ENCODE measurements around the gene VHLL. TPM values are rescaled to one million over a fixed set of nuclear protein-coding genes. Genes with fewer than 3 reads are reported as not detected.
"Not testable (repeated sequence)": the region's sequence is repeated elsewhere in the genome, so short reads cannot be mapped to it uniquely, and the experiment has no call there.

Gene VHLL
- total RNA-seq: not detected
- long read RNA-seq, donor 1: 0 reads
- long read RNA-seq, donor 2: 0 reads

GRCh38 chr1:156298852-156299357 lies at the start of gene VHLL:
TSS of gene VHLL (minus strand) at chr1:156299307. CDS start at chr1:156299189, 118 bp downstream.
- TF ChIP-seq CTCF (IDR thresholded peaks at IDR 0.05): no peak
- no peaks in the 10 kb centered on the region for H3K4me1 ChIP-seq (ENCODE audit: low read depth)
- no peaks in the 10 kb centered on the region for H3K36me3 ChIP-seq (ENCODE audit: low read depth)
- no peak within 1 kb of the TSS for H3K4me3 ChIP-seq
- DNase-seq (no peak), ATAC-seq (no peak)
- intact Hi-C loops (cut with DNase I, micrococcal nuclease): no loop called here
- no peaks in the 10 kb centered on the region for H3K9me3 ChIP-seq

- ATAC-seq (no peak), DNase-seq (no peak)
- no peaks in the 10 kb centered on the region for H3K36me3 ChIP-seq (ENCODE audit: low read depth)
- H3K4me3 ChIP-seq: no peak overlapping the region
- no peaks in the 10 kb centered on the region for H3K9me3 ChIP-seq
- no peaks in the 10 kb centered on the region for H3K4me1 ChIP-seq (ENCODE audit: low read depth)
- intact Hi-C loops (cut with DNase I, micrococcal nuclease): no loop called here
- TF ChIP-seq CTCF (IDR thresholded peaks at IDR 0.05): no peak
Observed at GRCh38 chr1:156347331-156347730, 48.2 kb upstream of the VHLL start.

GRCh38 chr1:156346636-156347035 lies 47.5 kb upstream of the VHLL start:
- TF ChIP-seq CTCF (IDR thresholded peaks at IDR 0.05): no peak
- intact Hi-C loops (cut with DNase I, micrococcal nuclease): no loop called here
- Histone ChIP-seq H3K4me1 (ENCODE audit: low read depth) (no peaks in the 10 kb centered on the region), H3K36me3 (ENCODE audit: low read depth) (no peaks in the 10 kb centered on the region), H3K9me3 (no peaks in the 10 kb centered on the region), H3K4me3 (no peak overlapping the region)
- DNase-seq (no peak), ATAC-seq (no peak)

GRCh38 chr1:156346035-156346434 lies 46.9 kb upstream of the VHLL start:
- intact Hi-C loops (cut with DNase I, micrococcal nuclease); DNase-seq; ATAC-seq; H3K36me3 ChIP-seq (ENCODE audit: low read depth); H3K4me1 ChIP-seq (ENCODE audit: low read depth); H3K4me3 ChIP-seq; H3K9me3 ChIP-seq: not testable (repeated sequence)

- ATAC-seq: no peak
- no peak overlapping the region for H3K4me3 ChIP-seq
- intact Hi-C loops (cut with DNase I, micrococcal nuclease): no loop called here
Observed at GRCh38 chr1:156344409-156344808, 45.3 kb upstream of the VHLL start.

More at GRCh38 chr1:156344409-156344808, 45.3 kb upstream of the VHLL start:
- Histone ChIP-seq H3K4me1 (ENCODE audit: low read depth) (no peaks in the 10 kb centered on the region), H3K9me3 (no peaks in the 10 kb centered on the region), H3K36me3 (ENCODE audit: low read depth) (no peaks in the 10 kb centered on the region)
- DNase-seq: no peak
- TF ChIP-seq CTCF (IDR thresholded peaks at IDR 0.05): no peak

Data from mucosa of descending colon (tissue), 3 donors.